KMS-11 (cell line): Measurements from ENCODE around the gene TAF6L.

ENCODE experiments used
- H2AFZ ChIP-seq: fragments of 200-600 bp; sonication (generic); 2 replicates; pipeline ENCODE4 v1.6.1; 2016; ENCODE audit warnings: antibody characterized with exemption, mixed run types, low read depth
- H3K27ac ChIP-seq: fragments of 200-600 bp; sonication (generic); 2 replicates; pipeline ENCODE4 v1.6.1; 2016; ENCODE audit warnings: mild to moderate bottlenecking, mixed run types
- H3K27me3 ChIP-seq: fragments of 200-600 bp; sonication (generic); 2 replicates; pipeline ENCODE4 v1.6.1; 2017; ENCODE audit warnings: mild to moderate bottlenecking, low read depth, mixed run types, moderate library complexity; ENCODE audit not compliant: insufficient read depth
- H3K36me3 ChIP-seq: fragments of 200-600 bp; sonication (generic); 2 replicates; pipeline ENCODE4 v1.6.1; 2017; ENCODE audit warnings: mild to moderate bottlenecking, mixed run types; ENCODE audit not compliant: insufficient read depth
- H3K4me1 ChIP-seq: fragments of 200-600 bp; sonication (generic); 2 replicates; pipeline ENCODE4 v1.6.1; 2016; ENCODE audit warnings: mild to moderate bottlenecking, low read depth, mixed run types; ENCODE audit not compliant: poor library complexity, severe bottlenecking
- H3K4me2 ChIP-seq: fragments of 200-600 bp; sonication (generic); 2 replicates; pipeline ENCODE4 v1.7.0; 2016; ENCODE audit warnings: mild to moderate bottlenecking, mixed run types
- H3K4me3 ChIP-seq: fragments of 200-600 bp; sonication (generic); IDR thresholded peaks from 2 replicates; pipeline ENCODE4 v1.6.1; 2017; ENCODE audit warnings: low read depth, low read length, mixed read lengths; ENCODE audit not compliant: insufficient read depth
- H3K79me2 ChIP-seq: fragments of 200-600 bp; sonication (generic); 2 replicates; pipeline ENCODE4 v1.6.1; 2016; ENCODE audit warnings: low read depth, mixed run types; ENCODE audit not compliant: insufficient read depth
- H3K9ac ChIP-seq: fragments of 200-600 bp; sonication (generic); 2 replicates; pipeline ENCODE4 v1.6.1; 2016; ENCODE audit warnings: mild to moderate bottlenecking, mixed run types
- H4K20me1 ChIP-seq: fragments of 200-600 bp; sonication (generic); 2 replicates; pipeline ENCODE4 v1.6.1; 2016; ENCODE audit warnings: mild to moderate bottlenecking, mixed run types; ENCODE audit not compliant: insufficient read depth
- TF ChIP-seq, protein P1 (sequence below): fragments of 200-600 bp; sonication (generic); conservative IDR thresholded peaks from 2 replicates; pipeline ENCODE4 v1.6.1; 2017; ENCODE audit warnings: low read depth, mild to moderate bottlenecking, antibody characterized with exemption, low read length, moderate library complexity, mixed read lengths

Gene TAF6L, protein sequence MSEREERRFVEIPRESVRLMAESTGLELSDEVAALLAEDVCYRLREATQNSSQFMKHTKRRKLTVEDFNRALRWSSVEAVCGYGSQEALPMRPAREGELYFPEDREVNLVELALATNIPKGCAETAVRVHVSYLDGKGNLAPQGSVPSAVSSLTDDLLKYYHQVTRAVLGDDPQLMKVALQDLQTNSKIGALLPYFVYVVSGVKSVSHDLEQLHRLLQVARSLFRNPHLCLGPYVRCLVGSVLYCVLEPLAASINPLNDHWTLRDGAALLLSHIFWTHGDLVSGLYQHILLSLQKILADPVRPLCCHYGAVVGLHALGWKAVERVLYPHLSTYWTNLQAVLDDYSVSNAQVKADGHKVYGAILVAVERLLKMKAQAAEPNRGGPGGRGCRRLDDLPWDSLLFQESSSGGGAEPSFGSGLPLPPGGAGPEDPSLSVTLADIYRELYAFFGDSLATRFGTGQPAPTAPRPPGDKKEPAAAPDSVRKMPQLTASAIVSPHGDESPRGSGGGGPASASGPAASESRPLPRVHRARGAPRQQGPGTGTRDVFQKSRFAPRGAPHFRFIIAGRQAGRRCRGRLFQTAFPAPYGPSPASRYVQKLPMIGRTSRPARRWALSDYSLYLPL

GRCh38 chr11:62771144-62772021, at the start of gene TAF6L:
Gene TAF6L, plus strand, starts transcription at chr11:62771396. Its CDS starts 4,388 bp downstream, at chr11:62775784.
- peak within 1 kb of the TSS; percentile 58 for H3K27ac ChIP-seq
- H3K27me3 ChIP-seq, result no peaks in the 10 kb centered on the region
- TF ChIP-seq, protein P1, sequence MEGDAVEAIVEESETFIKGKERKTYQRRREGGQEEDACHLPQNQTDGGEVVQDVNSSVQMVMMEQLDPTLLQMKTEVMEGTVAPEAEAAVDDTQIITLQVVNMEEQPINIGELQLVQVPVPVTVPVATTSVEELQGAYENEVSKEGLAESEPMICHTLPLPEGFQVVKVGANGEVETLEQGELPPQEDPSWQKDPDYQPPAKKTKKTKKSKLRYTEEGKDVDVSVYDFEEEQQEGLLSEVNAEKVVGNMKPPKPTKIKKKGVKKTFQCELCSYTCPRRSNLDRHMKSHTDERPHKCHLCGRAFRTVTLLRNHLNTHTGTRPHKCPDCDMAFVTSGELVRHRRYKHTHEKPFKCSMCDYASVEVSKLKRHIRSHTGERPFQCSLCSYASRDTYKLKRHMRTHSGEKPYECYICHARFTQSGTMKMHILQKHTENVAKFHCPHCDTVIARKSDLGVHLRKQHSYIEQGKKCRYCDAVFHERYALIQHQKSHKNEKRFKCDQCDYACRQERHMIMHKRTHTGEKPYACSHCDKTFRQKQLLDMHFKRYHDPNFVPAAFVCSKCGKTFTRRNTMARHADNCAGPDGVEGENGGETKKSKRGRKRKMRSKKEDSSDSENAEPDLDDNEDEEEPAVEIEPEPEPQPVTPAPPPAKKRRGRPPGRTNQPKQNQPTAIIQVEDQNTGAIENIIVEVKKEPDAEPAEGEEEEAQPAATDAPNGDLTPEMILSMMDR, result no peak
- H4K20me1 ChIP-seq, result no peaks in the 10 kb centered on the region
- peak within 1 kb of the TSS; percentile 75 for H3K4me2 ChIP-seq
- no peaks in the 10 kb centered on the region for H3K36me3 ChIP-seq
- H2AFZ ChIP-seq, result peak within 1 kb of the TSS; percentile 67
- peaks cover 21% of the 10 kb centered on the region for H3K79me2 ChIP-seq
- peaks cover 23% of the 10 kb centered on the region for H3K4me1 ChIP-seq
- peak within 1 kb of the TSS; percentile 56; the same call in 1 of the 2 replicates for H3K9ac ChIP-seq
- peak within 1 kb of the TSS; percentile 46 for H3K4me3 ChIP-seq

DNA sequence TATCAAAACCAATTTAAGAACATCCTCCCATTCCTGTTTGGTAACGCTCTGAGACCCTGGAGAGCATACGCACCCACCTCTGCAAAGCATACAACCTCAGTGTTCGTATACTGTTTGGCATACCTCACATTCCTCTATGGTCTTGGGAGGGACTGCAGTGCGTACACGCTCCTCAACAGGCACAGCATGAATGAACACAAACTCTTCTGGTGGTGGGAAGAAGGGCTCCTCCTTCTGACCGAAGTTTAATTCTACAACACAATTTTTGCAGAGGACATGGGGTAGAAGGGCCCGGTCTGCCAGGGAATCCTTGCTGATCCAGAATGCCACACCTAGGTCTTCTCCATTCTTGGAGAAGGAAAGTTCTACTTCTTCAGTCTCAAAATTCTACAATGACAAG, 49.2 kb upstream of the TAF6L start:
- no peak overlapping the region for H3K9ac ChIP-seq
- TF ChIP-seq, protein P1, result no peak; the same call in 1 of the 2 replicates

GRCh38 chr11:62724171-62724570, 47.0 kb upstream of the TAF6L start:
- Histone ChIP-seq H3K79me2 (peaks cover 84% of the 10 kb centered on the region), H3K9ac (peak overlapping the region; percentile 77; the same call in 1 of the 2 replicates), H3K36me3 (peaks cover 40% of the 10 kb centered on the region; the same call in 1 of the 2 replicates), H3K27me3 (no peaks in the 10 kb centered on the region), H4K20me1 (peaks cover 16% of the 10 kb centered on the region; the same call in 1 of the 2 replicates), H3K4me1 (peaks cover 26% of the 10 kb centered on the region), H2AFZ (no peak overlapping the region), H3K4me3 (no peak overlapping the region), H3K27ac (no peak overlapping the region; the same call in 1 of the 2 replicates), H3K4me2 (peak overlapping the region; percentile 98)
- TF ChIP-seq, protein P1, result no peak

More for the DNA sequence above, 49.2 kb upstream of the TAF6L start:
- peaks cover 98% of the 10 kb centered on the region for H3K79me2 ChIP-seq
- H3K4me3 ChIP-seq, result no peak overlapping the region
- peaks cover 53% of the 10 kb centered on the region; the same call in 1 of the 2 replicates for H3K36me3 ChIP-seq
- H3K27me3 ChIP-seq, result no peaks in the 10 kb centered on the region
- H3K4me2 ChIP-seq, result no peak overlapping the region; the same call in 1 of the 2 replicates
- peaks cover 16% of the 10 kb centered on the region; the same call in 1 of the 2 replicates for H4K20me1 ChIP-seq
- H3K27ac ChIP-seq, result no peak overlapping the region; the same call in 1 of the 2 replicates
- no peak overlapping the region for H2AFZ ChIP-seq
- H3K4me1 ChIP-seq, result peaks cover 46% of the 10 kb centered on the region

DNA sequence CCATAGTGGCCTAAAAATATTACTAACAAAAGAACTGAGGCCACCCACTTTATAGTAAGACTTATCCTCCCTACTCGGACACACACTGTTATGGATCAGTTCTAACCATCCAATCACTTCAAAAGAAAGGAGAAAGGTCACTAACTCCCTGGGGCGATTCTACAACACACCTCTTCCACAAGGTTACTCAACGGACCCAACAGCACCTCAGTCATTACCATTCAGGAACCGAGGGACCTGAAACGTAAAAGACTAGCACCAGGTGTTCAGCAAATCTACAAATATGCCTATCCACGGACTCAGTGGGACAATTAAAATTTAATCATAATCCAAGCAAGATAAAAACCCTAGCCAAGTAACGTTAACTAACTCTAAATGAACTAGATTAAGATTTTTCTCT, 45.5 kb upstream of the TAF6L start:
- Histone ChIP-seq H3K27me3 (no peaks in the 10 kb centered on the region), H3K4me3 (peak overlapping the region; percentile 47), H3K4me2 (peak overlapping the region; percentile 98), H3K4me1 (peaks cover 34% of the 10 kb centered on the region), H3K9ac (peak overlapping the region; percentile 77), H4K20me1 (peaks cover 16% of the 10 kb centered on the region; the same call in 1 of the 2 replicates), H3K27ac (peak overlapping the region; percentile 89), H3K36me3 (peaks cover 32% of the 10 kb centered on the region; the same call in 1 of the 2 replicates), H3K79me2 (peaks cover 82% of the 10 kb centered on the region), H2AFZ (no peak overlapping the region)
- TF ChIP-seq, protein P1, result no peak
